Colonic mucosa (tissue), 4 donors: ENCODE results near the gene ARPP19. TPM values are rescaled to one million over a fixed set of nuclear protein-coding genes. Genes with fewer than 3 reads are reported as not detected.

Source experiments
- DNase-seq: peaks from one replicate; pipeline ENCODE4 v3.0.0-alpha.2; 2020
- H3K27ac ChIP-seq: fragments of 200-600 bp; one replicate; pipeline ENCODE4 v1.8.0; 2021
- H3K27me3 ChIP-seq: fragments of 200-600 bp; one replicate; pipeline ENCODE4 v1.8.0; 2021
- H3K36me3 ChIP-seq: fragments of 200-600 bp; one replicate; pipeline ENCODE4 v1.8.0; 2021
- H3K4me1 ChIP-seq: fragments of 200-600 bp; one replicate; pipeline ENCODE4 v1.8.0; 2021; ENCODE audit warnings: mild to moderate bottlenecking
- H3K4me3 ChIP-seq: fragments of 200-600 bp; one replicate; pipeline ENCODE4 v1.8.0; 2021
- H3K9ac ChIP-seq, 2 donors: one replicate each; pipeline ENCODE4 v1.7.0; 2013; ENCODE audit warnings: control low read depth in 2 of 2, low read depth in 2 of 2, low read length in 2 of 2
- H3K9me3 ChIP-seq: fragments of 200-600 bp; one replicate; pipeline ENCODE4 v1.8.0; 2021
- CTCF ChIP-seq: fragments of 200-600 bp; IDR thresholded peaks from one replicate; pipeline ENCODE4 v1.8.0; 2022; ENCODE audit warnings: antibody characterized with exemption, mild to moderate bottlenecking
- intact Hi-C: fragments of 100-400 bp; cut with DNase I; formaldehyde crosslinking; loops from one replicate; pipeline ENCODE4 v1.14.1; 2022
- total RNA-seq, 2 donors: library from RNA; stranded (reverse); fragmentation: NEBNext Ultra II Directional in 1 of 2; extraction: Animal tissue kit (Norgen Biotek cat#: 25700) in 1 of 2; gene quantifications; one replicate each; pipeline ENCODE4 v1.2.1, GENCODE V29; 2021
- donor health status: healthy.
- donor health status: DM: no; HTN: no; CAD: no.
- donor health status: DM: no; HTN: no; CAD: no.

The ARPP19 gene
- total RNA-seq, 2 donors from 2014 or later, result 72.2 to 116 TPM

GRCh38 chr15:52498706-52499105 lies 70.1 kb downstream of the ARPP19 start:
- no peak overlapping the region for H3K9ac ChIP-seq
- no peaks in the 10 kb centered on the region for H3K27me3 ChIP-seq
- no peak overlapping the region for H3K4me3 ChIP-seq
- intact Hi-C loops, result no loop called here
- TF ChIP-seq CTCF, result no peak
- no peaks in the 10 kb centered on the region for H3K4me1 ChIP-seq
- H3K27ac ChIP-seq, result no peak overlapping the region
- no peak for DNase-seq
- no peaks in the 10 kb centered on the region for H3K9me3 ChIP-seq
- H3K36me3 ChIP-seq, result no peaks in the 10 kb centered on the region

Other genes with a start within 250 kb of the ARPP19 start
- gene MYO5A, start 40.1 kb downstream of the ARPP19 start, total RNA-seq, result 1 to 10 TPM; 2.6 to 6.0 TPM
- gene ATOSA, start 110.4 kb upstream of the ARPP19 start, total RNA-seq, result 10 to 100 TPM; 29.6 to 34.5 TPM
- under 1 TPM in 1 of 2 donors, not detected in 1; 0.64 TPM for gene ONECUT1, start 221.3 kb upstream of the ARPP19 start, total RNA-seq